Activated naive CD8-positive, alpha-beta T cell treated with anti-CD3 and anti-CD28 coated beads for 36 hours (primary cell): ENCODE measurements around the gene TP63. TPM values are rescaled to one million over a fixed set of nuclear protein-coding genes. Genes with fewer than 3 reads are reported as not detected.
"Not testable (repeated sequence)": the region's sequence is repeated elsewhere in the genome, so short reads cannot be mapped to it uniquely, and the experiment has no call there.

ENCODE experiments used
- DNase-seq: peaks from one replicate; pipeline ENCODE4 v3.0.0; 2021
- H3K27ac Mint-ChIP-seq: one replicate; pipeline ENCODE4 v1.8.0; 2022; ENCODE audit warnings: mild to moderate bottlenecking, moderate library complexity, mixed read lengths
- H3K27me3 Mint-ChIP-seq: one replicate; pipeline ENCODE4 v1.8.0; 2022; ENCODE audit warnings: mild to moderate bottlenecking, mixed read lengths
- H3K36me3 Mint-ChIP-seq: one replicate; pipeline ENCODE4 v1.8.0; 2021; ENCODE audit warnings: mild to moderate bottlenecking, mixed read lengths
- H3K4me1 Mint-ChIP-seq: one replicate; pipeline ENCODE4 v1.8.0; 2021; ENCODE audit warnings: mixed read lengths
- H3K4me3 Mint-ChIP-seq: one replicate; pipeline ENCODE4 v1.8.0; 2022; ENCODE audit warnings: mild to moderate bottlenecking, moderate library complexity, mixed read lengths
- H3K9me3 Mint-ChIP-seq: one replicate; pipeline ENCODE4 v1.8.0; 2022; ENCODE audit warnings: mixed read lengths
- total RNA-seq, 2 experiments: library from RNA; stranded (reverse); gene quantifications; one replicate each; pipeline ENCODE4 v1.2.3, GENCODE V29; 2021

TP63 gene
- total RNA-seq, 2 experiments from 2014 or later = not detected

DNA sequence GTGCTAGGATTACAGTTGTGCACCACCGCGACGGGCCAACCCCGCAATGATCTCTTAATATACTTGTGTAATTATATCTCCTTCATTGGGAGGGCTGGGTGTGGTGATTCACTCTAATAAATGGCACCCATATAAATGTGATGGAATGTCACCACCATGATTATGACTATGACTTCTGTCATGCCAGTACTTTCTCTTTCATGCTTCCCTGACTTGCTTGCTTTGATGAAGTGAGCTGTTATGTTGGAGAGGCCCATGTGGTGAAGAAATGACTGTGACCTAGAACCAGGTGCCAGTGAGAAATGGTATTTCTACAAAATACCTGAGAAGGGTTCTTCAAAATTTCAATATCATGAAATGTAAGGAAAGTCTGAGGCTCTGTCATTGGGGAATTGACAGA, 24.4 kb upstream of the TP63 start:
- H3K4me3 Mint-ChIP-seq = no peak overlapping the region
- H3K27me3 Mint-ChIP-seq = no peaks in the 10 kb centered on the region
- H3K36me3 Mint-ChIP-seq = peaks cover 5% of the 10 kb centered on the region
- DNase-seq = no peak
- peaks cover 19% of the 10 kb centered on the region for H3K9me3 Mint-ChIP-seq
- H3K27ac Mint-ChIP-seq = no peak overlapping the region
- no peaks in the 10 kb centered on the region for H3K4me1 Mint-ChIP-seq

DNA sequence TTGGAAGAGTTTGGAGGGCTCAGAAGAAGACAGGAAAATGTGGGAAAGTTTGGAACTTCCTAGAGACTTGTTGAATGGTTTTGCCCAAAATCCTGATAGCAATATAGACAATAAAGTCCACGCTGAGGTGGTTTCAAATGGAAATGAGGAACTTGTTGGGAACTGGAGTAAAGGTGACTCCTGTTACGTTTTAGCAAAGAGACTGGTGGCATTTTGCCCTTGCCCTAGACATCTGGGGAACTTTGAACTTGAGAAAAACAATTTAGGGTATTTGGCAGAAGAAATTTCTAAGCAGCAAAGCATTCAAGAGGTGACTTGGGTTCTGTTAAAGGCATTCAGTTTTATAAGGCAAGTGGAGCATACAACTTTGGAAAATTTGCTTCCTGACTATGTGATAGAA, 18.5 kb upstream of the TP63 start:
- not testable (repeated sequence) for H3K4me1 Mint-ChIP-seq, H3K27ac Mint-ChIP-seq, DNase-seq, H3K27me3 Mint-ChIP-seq, H3K4me3 Mint-ChIP-seq, H3K36me3 Mint-ChIP-seq
- H3K9me3 Mint-ChIP-seq = peaks cover 16% of the 10 kb centered on the region

DNA sequence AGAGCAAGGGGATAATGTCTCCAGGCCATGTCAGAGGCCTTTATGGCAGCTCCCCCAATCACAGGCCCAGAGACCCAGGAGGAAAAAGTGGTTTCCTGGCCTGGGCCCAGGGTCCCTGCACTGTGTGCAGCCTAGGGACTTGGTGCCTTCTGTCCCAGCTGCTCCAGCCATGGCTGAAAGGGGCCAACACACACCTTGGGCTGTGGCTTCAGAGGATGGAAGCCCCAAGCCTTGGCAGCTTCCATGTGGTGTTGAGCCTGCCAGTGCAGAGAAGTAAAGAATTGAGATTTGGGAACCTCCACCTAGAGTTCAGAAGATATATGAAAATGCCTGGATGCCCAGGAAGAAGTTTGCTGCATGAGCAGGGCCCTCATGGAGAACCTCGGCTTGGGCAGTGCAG, 18.1 kb upstream of the TP63 start:
- Mint-ChIP-seq H3K4me1 (peaks cover 2% of the 10 kb centered on the region), H3K4me3 (no peak overlapping the region), H3K27me3 (no peaks in the 10 kb centered on the region), H3K27ac (no peak overlapping the region), H3K9me3 (peaks cover 16% of the 10 kb centered on the region), H3K36me3 (no peaks in the 10 kb centered on the region)
- DNase-seq = no peak

DNA sequence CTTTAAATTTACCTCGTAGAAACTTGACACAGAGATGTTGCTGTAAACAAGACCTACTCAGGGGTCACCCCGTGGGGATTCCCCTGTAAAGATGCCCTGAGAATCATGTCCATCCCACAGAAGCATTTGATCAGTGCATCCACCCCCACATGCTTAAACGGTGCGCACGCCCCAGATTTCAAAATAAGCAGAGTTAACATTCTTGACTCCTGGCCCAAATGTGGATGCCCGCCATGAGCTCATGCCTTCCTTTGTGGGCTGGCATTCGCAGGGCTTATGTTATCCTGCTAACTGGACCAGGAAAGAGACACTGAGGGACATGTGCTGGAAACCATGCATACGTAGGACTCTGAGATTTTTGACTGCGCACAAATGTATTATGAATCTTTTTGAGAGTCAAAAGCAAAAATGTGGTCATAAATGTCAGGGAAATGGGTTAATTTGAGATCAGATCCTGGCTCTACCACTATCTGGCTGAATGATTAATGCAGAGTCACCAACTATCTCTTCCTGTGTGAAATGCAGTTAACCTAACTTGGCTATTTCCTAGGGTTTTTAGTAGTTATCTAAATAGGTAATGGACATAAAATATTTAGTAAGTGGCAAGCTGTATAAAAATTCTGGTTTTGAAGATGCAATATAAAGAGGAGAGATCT, 9.1 kb upstream of the TP63 start:
- Mint-ChIP-seq H3K36me3 (peaks cover 2% of the 10 kb centered on the region), H3K27me3 (no peaks in the 10 kb centered on the region), H3K4me1 (peaks cover 1% of the 10 kb centered on the region), H3K4me3 (no peak overlapping the region), H3K9me3 (peaks cover 2% of the 10 kb centered on the region), H3K27ac (no peak overlapping the region)
- no peak for DNase-seq

DNA sequence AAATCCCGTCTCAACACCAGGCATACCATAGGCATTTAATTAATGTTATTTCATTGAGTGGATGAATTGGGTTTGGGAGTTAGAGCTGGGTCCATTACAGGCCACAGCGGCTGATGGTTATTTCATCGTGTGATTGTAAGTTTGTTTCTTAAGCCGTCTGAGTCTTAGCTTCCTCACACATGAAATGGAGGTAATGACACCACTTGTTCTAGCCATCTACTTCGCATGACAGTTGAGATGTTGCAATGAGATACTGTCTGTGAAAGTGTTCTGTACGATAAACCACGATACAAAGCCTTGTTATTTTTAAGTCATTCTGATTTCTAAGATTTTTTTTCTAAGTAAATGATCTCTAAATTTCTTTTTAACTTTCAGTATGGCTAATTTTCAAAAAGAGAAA, 8.6 kb upstream of the TP63 start:
- Mint-ChIP-seq H3K36me3 (peaks cover 2% of the 10 kb centered on the region), H3K27me3 (no peaks in the 10 kb centered on the region), H3K4me1 (peaks cover 1% of the 10 kb centered on the region), H3K9me3 (peaks cover 2% of the 10 kb centered on the region), H3K27ac (no peak overlapping the region), H3K4me3 (no peak overlapping the region)
- no peak for DNase-seq

- Mint-ChIP-seq H3K4me3 (no peak overlapping the region), H3K9me3 (peaks cover 2% of the 10 kb centered on the region), H3K27ac (no peak overlapping the region), H3K4me1 (peaks cover 1% of the 10 kb centered on the region), H3K27me3 (no peaks in the 10 kb centered on the region), H3K36me3 (peaks cover 2% of the 10 kb centered on the region)
- no peak for DNase-seq
Measured at GRCh38 chr3:189624130-189624529, 7.1 kb upstream of the TP63 start.

- Mint-ChIP-seq H3K27me3 (no peaks in the 10 kb centered on the region), H3K4me1 (peaks cover 4% of the 10 kb centered on the region), H3K36me3 (no peaks in the 10 kb centered on the region), H3K4me3 (no peak overlapping the region), H3K27ac (no peak overlapping the region), H3K9me3 (no peaks in the 10 kb centered on the region)
- DNase-seq = no peak
Measured at GRCh38 chr3:189625071-189625470, 6.1 kb upstream of the TP63 start.

DNA sequence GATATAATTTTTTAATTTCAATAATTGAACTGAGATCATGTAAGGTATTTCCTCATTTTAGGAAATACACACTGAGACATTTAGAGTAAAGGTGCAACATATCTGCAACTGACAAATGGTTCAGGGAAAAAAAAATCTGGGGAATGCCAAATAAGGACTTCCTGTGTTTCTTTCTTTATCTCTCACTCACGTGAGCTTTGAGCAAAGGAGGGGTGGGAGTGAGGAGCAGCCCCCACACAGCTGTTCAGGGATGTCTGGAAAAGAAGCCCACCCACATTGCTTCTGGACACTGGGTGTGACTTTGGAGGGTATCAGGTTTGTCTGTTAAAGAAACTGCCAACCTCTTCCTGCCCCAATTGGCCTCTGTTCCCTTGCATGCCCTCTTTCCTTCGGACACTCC, 5.6 kb upstream of the TP63 start:
- H3K4me1 Mint-ChIP-seq = peaks cover 7% of the 10 kb centered on the region
- H3K4me3 Mint-ChIP-seq = no peak overlapping the region
- no peaks in the 10 kb centered on the region for H3K27me3 Mint-ChIP-seq
- H3K9me3 Mint-ChIP-seq = no peaks in the 10 kb centered on the region
- H3K36me3 Mint-ChIP-seq = no peaks in the 10 kb centered on the region
- DNase-seq = no peak
- H3K27ac Mint-ChIP-seq = no peak overlapping the region

DNA sequence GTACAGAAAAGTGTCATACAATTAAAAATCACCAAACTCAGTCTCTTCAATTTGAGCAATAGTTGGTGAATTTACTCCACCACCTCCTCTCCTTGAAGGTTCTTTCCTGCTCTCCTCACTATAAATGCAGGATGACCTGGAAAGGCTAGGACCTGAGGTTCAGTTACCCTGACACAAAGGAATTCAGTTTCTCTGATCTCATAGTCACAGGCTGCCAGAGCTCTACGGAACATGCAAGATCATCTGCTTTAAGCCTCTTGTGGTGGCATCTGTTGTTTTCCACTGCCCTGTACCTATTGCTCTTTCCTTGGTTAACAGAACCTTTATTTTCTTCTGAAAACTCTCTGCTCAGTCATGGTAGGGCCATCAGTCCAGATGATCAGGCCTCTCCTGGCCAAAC, 4.9 kb upstream of the TP63 start:
- Mint-ChIP-seq H3K36me3 (no peaks in the 10 kb centered on the region), H3K27me3 (no peaks in the 10 kb centered on the region), H3K4me3 (no peak overlapping the region), H3K9me3 (no peaks in the 10 kb centered on the region), H3K4me1 (peaks cover 12% of the 10 kb centered on the region), H3K27ac (no peak overlapping the region)
- no peak for DNase-seq

DNA sequence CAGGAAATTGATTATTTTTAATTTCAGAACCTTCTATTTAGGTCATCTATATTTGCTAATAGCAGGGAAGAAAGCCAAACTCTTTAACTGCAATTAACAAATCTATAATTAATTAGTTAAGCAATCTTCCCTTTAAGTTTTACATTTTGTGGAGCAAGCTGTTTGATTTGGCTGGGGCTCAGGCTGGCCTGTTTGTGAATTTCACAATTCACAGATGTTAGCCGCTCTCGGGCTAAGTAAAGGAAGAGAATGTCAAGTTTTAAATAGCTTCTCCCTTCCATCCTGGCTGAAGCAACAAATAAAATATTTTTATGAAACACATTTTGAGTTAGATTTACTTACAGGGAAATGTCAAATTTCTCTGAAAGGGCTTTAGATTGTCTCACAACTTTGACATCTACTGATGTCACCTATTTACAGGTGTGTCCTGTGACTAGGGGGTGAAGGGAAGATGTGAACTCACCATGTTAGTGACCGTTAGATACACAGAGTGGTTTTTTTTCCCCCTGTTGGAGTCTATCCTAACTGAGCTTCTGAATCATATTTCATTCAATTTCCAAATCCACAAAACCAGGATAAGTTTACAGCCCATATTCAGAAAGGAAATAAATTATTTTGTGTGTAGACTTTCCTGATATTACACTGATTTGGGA, 1.3 kb upstream of the TP63 start:
- Mint-ChIP-seq H3K27ac (no peak overlapping the region), H3K9me3 (no peaks in the 10 kb centered on the region), H3K27me3 (no peaks in the 10 kb centered on the region), H3K4me3 (no peak overlapping the region), H3K36me3 (no peaks in the 10 kb centered on the region), H3K4me1 (peaks cover 18% of the 10 kb centered on the region)
- no peak for DNase-seq

GRCh38 chr3:189630767-189631372, 319 bp upstream of the TP63 start:
- Mint-ChIP-seq H3K4me1 (peaks cover 18% of the 10 kb centered on the region), H3K36me3 (no peaks in the 10 kb centered on the region), H3K9me3 (no peaks in the 10 kb centered on the region), H3K27ac (no peak overlapping the region), H3K27me3 (no peaks in the 10 kb centered on the region), H3K4me3 (no peak overlapping the region)
- no peak for DNase-seq

DNA sequence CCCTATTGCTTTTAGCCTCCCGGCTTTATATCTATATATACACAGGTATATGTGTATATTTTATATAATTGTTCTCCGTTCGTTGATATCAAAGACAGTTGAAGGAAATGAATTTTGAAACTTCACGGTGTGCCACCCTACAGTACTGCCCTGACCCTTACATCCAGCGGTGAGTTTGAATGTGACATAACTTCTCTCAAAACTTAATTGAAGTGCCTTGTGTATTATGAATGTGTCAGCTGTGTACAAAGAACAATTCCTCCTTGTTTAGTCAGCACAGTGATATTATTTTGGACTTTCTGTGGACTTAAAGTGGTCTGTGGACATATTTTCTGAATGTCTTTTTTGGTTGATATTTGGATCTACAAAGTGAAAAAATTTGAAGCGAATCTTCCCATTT, 220 bp downstream of the TP63 start:
- Mint-ChIP-seq H3K4me3 (no peak overlapping the region), H3K27ac (no peak overlapping the region), H3K4me1 (peaks cover 18% of the 10 kb centered on the region), H3K27me3 (no peaks in the 10 kb centered on the region), H3K36me3 (no peaks in the 10 kb centered on the region), H3K9me3 (no peaks in the 10 kb centered on the region)
- no peak for DNase-seq

- H3K4me3 Mint-ChIP-seq = no peak overlapping the region
- H3K27ac Mint-ChIP-seq = no peak overlapping the region
- DNase-seq = no peak
- H3K36me3 Mint-ChIP-seq = no peaks in the 10 kb centered on the region
- H3K4me1 Mint-ChIP-seq = peaks cover 18% of the 10 kb centered on the region
- H3K9me3 Mint-ChIP-seq = no peaks in the 10 kb centered on the region
- no peaks in the 10 kb centered on the region for H3K27me3 Mint-ChIP-seq
Measured at GRCh38 chr3:189632242-189632641, 1.1 kb downstream of the TP63 start.

DNA sequence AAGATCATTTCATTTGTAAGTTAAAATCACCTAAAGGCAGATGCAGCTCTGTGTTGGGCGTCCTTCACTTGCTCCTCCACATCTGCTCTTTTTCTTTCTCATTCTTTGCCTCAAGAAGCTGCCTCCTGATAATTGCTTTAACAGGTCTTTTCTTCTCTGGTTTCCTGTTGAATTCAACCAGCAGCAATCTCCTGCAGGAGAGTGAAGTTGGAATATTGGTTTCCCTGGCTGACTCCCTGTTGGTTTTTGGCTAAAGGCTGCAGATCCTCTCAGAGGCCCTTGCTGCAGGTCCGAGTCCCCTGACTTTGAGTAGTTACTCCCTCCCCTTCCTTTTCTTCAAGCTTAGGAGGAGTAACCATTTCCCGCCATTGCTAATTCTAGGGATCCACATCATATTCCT, 4.2 kb downstream of the TP63 start:
- Mint-ChIP-seq H3K36me3 (no peaks in the 10 kb centered on the region), H3K4me3 (no peak overlapping the region), H3K27me3 (no peaks in the 10 kb centered on the region), H3K27ac (no peak overlapping the region), H3K9me3 (no peaks in the 10 kb centered on the region), H3K4me1 (peaks cover 13% of the 10 kb centered on the region)
- DNase-seq = no peak

GRCh38 chr3:189636048-189636447, 4.9 kb downstream of the TP63 start:
- DNase-seq = no peak
- H3K36me3 Mint-ChIP-seq = no peaks in the 10 kb centered on the region
- H3K27ac Mint-ChIP-seq = no peak overlapping the region
- H3K4me3 Mint-ChIP-seq = no peak overlapping the region
- H3K27me3 Mint-ChIP-seq = no peaks in the 10 kb centered on the region
- no peaks in the 10 kb centered on the region for H3K9me3 Mint-ChIP-seq
- H3K4me1 Mint-ChIP-seq = peaks cover 7% of the 10 kb centered on the region

GRCh38 chr3:189637750-189638149, 6.6 kb downstream of the TP63 start:
- no peaks in the 10 kb centered on the region for H3K36me3 Mint-ChIP-seq
- no peak for DNase-seq
- H3K4me3 Mint-ChIP-seq = no peak overlapping the region
- H3K27me3 Mint-ChIP-seq = no peaks in the 10 kb centered on the region
- H3K9me3 Mint-ChIP-seq = no peaks in the 10 kb centered on the region
- H3K27ac Mint-ChIP-seq = no peak overlapping the region
- no peaks in the 10 kb centered on the region for H3K4me1 Mint-ChIP-seq
